22Rv1 (cell line): ENCODE results near the gene ARHGAP18.

Experiments
- CTCF ChIP-seq: fragments of 450-650 bp; IDR thresholded peaks from 2 replicates; pipeline ENCODE4 v1.5.1; 2017; ENCODE audit warnings: mild to moderate bottlenecking
- ZFX ChIP-seq: fragments of 450-650 bp; IDR thresholded peaks from 2 replicates; pipeline ENCODE4 v1.6.1; 2017; ENCODE audit warnings: antibody characterized with exemption, borderline replicate concordance

- TF ChIP-seq CTCF (peak; percentile 79), ZFX (no peak)
Measured at GRCh38 chr6:129598244-129599187, 111.5 kb downstream of the ARHGAP18 start.
